ENCODE results near the gene FNDC5.

DNA sequence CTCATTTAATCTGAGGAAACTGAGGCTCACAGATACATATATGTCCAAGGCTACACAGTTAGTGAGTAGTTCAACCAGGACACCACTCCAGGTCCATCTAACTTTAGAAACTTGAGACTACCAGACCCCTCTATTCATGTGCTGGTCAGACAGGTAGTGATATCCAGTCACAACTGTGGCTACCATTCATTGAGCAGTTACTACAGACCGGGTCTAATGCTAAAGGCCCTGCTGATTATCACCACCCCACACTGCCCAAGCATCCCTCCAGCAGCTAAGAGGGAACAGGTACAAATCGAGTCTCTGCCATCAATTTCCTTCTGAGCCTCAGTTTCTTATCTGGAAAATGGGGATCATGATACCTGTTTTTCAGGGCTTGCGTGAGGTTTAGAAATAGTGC, 20.9 kb upstream of the FNDC5 start:
- TF ChIP-seq CTCF (IDR thresholded peaks at IDR 0.05; ENCODE audit: low read depth, low read length, missing input control) (no peak), RAD21 (IDR thresholded peaks at IDR 0.05) (no peak), SP1 (IDR thresholded peaks at IDR 0.05) (no peak), TAF1 (conservative IDR thresholded peaks at IDR 0.05) (no peak), HNF4G (IDR thresholded peaks at IDR 0.05) (no peak), RXRA (IDR thresholded peaks at IDR 0.05) (no peak), MAX (IDR thresholded peaks at IDR 0.05) (no peak), JUND (IDR thresholded peaks at IDR 0.05) (no peak), YY1 (IDR thresholded peaks at IDR 0.05) (no peak), GABPA (IDR thresholded peaks at IDR 0.05 in 1 of 2, conservative IDR thresholded peaks at IDR 0.05 in 1 of 2) (no peak), EGR1 (IDR thresholded peaks at IDR 0.05; ENCODE audit: low read depth in 2 of 2) (no peak), FOXA1 (IDR thresholded peaks at IDR 0.05) (no peak)
- TF ChIP-seq, protein P1, sequence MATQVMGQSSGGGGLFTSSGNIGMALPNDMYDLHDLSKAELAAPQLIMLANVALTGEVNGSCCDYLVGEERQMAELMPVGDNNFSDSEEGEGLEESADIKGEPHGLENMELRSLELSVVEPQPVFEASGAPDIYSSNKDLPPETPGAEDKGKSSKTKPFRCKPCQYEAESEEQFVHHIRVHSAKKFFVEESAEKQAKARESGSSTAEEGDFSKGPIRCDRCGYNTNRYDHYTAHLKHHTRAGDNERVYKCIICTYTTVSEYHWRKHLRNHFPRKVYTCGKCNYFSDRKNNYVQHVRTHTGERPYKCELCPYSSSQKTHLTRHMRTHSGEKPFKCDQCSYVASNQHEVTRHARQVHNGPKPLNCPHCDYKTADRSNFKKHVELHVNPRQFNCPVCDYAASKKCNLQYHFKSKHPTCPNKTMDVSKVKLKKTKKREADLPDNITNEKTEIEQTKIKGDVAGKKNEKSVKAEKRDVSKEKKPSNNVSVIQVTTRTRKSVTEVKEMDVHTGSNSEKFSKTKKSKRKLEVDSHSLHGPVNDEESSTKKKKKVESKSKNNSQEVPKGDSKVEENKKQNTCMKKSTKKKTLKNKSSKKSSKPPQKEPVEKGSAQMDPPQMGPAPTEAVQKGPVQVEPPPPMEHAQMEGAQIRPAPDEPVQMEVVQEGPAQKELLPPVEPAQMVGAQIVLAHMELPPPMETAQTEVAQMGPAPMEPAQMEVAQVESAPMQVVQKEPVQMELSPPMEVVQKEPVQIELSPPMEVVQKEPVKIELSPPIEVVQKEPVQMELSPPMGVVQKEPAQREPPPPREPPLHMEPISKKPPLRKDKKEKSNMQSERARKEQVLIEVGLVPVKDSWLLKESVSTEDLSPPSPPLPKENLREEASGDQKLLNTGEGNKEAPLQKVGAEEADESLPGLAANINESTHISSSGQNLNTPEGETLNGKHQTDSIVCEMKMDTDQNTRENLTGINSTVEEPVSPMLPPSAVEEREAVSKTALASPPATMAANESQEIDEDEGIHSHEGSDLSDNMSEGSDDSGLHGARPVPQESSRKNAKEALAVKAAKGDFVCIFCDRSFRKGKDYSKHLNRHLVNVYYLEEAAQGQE (IDR thresholded peaks at IDR 0.05): no peak
